MCF 10A (cell line): ENCODE measurements around the gene DLG2. TPM values are rescaled to one million over a fixed set of nuclear protein-coding genes. Genes with fewer than 3 reads are reported as not detected.

ENCODE experiments used
- BruUV-seq: library from RNA; stranded (reverse); fragments of 400-500 nt; replicated peaks from 2 replicates; lab custom pipeline; 2021; lab: Mats Ljungman, UMichigan
- CTCF ChIA-PET: fragments of 300-600 bp; sonication (Branson Sonifier 250); formaldehyde crosslinking; extraction: SDS; loops from one replicate; lab custom pipeline; 2021; ENCODE audit warnings: antibody characterized with exemption, inconsistent platforms; lab: Yijun Ruan, JAX
- POLR2A ChIA-PET: fragments of 300-600, 350-650 bp; sonication (Branson Sonifier 250); formaldehyde crosslinking; extraction: SDS; loops from one replicate; lab custom pipeline; 2020; ENCODE audit warnings: antibody characterized with exemption, inconsistent platforms; lab: Yijun Ruan, JAX
- DNase-seq: peaks from one replicate; pipeline ENCODE4 v3.0.0-alpha.2; 2018; ENCODE audit not compliant: unreplicated experiment
- H3K27ac Mint-ChIP-seq: one replicate; pipeline ENCODE4 v1.8.0; 2022; ENCODE audit warnings: mild to moderate bottlenecking, low read depth, mixed read lengths; ENCODE audit not compliant: unreplicated experiment
- H3K27me3 Mint-ChIP-seq: one replicate; pipeline ENCODE4 v1.8.0; 2022; ENCODE audit warnings: mixed read lengths; ENCODE audit not compliant: insufficient read depth, unreplicated experiment
- H3K36me3 Mint-ChIP-seq: one replicate; pipeline ENCODE4 v1.8.0; 2022; ENCODE audit warnings: mild to moderate bottlenecking, moderate library complexity, mixed read lengths; ENCODE audit not compliant: insufficient read depth, unreplicated experiment
- H3K4me1 Mint-ChIP-seq: one replicate; pipeline ENCODE4 v1.8.0; 2022; ENCODE audit warnings: mixed read lengths; ENCODE audit not compliant: insufficient read depth, unreplicated experiment
- H3K4me3 Mint-ChIP-seq: one replicate; pipeline ENCODE4 v1.8.0; 2022; ENCODE audit warnings: mild to moderate bottlenecking, moderate library complexity, mixed read lengths; ENCODE audit not compliant: unreplicated experiment
- H3K9me3 Mint-ChIP-seq: one replicate; pipeline ENCODE4 v1.8.0; 2022; ENCODE audit warnings: mixed read lengths; ENCODE audit not compliant: unreplicated experiment
- intact Hi-C: fragments of 100-400 bp; cut with micrococcal nuclease; formaldehyde crosslinking; loops from 2 replicates; pipeline ENCODE4 v1.14.1; 2022
- total RNA-seq: library from RNA; stranded (reverse); gene quantifications from 2 replicates; pipeline ENCODE4 v1.2.3, GENCODE V29; 2022
- TF ChIP-seq, protein P1 (sequence below): fragments of 200-600 bp; IDR thresholded peaks from one replicate; pipeline ENCODE4 v1.8.0; 2022; ENCODE audit warnings: antibody characterized with exemption, mild to moderate bottlenecking; ENCODE audit not compliant: unreplicated experiment

DLG2 gene
- total RNA-seq, 1 experiment from 2014 or later = 0.26 TPM

DNA sequence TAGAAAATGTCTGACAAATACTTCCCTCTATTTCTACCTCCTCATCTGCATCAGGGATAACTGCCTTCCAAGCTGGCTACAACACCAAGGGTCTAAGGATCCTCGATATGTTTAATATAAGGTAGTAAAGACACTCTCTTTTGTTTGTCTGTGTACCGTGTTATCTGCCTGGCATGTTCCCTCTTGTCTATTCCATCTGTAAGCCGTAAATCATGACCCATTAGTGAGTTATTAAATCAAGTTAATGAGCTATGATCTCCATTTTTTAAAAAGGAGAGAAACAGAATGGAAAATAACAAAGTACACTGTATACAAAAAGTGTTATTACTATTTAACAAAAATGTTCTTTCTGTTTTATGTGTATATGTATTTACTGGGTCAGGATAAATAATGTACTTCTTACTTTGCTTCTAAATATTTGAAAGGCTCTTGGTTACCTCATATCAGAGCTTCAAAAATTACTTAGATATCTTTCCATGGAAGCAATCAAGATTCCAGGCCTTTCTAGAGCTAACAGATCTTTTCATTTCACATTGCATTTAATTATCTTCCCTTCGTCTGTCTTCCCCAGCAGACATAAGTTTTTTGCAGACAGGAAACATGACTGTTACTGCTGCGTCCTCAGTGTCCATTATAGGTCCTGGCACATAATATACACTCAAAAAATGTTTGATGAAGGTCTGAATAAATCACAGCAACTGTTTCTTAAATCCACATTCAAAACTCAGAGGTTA lies 1998.4 kb downstream of the DLG2 start:
- intact Hi-C loops = no loop called here
- ChIA-PET CTCF (interaction anchor here (0.6 to 0.7 kb wide), 2 partner anchors 13 to 20 kb away, joined by 3 read pairs; no protein-coding TSS in a partner anchor), POLR2A (no interaction called here)
- no peak overlapping the region for H3K4me3 Mint-ChIP-seq
- peaks cover 42% of the 10 kb centered on the region for H3K27me3 Mint-ChIP-seq
- H3K27ac Mint-ChIP-seq = no peak overlapping the region
- no peaks in the 10 kb centered on the region for H3K36me3 Mint-ChIP-seq
- DNase-seq = no peak
- no peaks in the 10 kb centered on the region for H3K9me3 Mint-ChIP-seq
- TF ChIP-seq, protein P1, sequence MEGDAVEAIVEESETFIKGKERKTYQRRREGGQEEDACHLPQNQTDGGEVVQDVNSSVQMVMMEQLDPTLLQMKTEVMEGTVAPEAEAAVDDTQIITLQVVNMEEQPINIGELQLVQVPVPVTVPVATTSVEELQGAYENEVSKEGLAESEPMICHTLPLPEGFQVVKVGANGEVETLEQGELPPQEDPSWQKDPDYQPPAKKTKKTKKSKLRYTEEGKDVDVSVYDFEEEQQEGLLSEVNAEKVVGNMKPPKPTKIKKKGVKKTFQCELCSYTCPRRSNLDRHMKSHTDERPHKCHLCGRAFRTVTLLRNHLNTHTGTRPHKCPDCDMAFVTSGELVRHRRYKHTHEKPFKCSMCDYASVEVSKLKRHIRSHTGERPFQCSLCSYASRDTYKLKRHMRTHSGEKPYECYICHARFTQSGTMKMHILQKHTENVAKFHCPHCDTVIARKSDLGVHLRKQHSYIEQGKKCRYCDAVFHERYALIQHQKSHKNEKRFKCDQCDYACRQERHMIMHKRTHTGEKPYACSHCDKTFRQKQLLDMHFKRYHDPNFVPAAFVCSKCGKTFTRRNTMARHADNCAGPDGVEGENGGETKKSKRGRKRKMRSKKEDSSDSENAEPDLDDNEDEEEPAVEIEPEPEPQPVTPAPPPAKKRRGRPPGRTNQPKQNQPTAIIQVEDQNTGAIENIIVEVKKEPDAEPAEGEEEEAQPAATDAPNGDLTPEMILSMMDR = no peak
- no TSS peak for BruUV-seq
- H3K4me1 Mint-ChIP-seq = no peaks in the 10 kb centered on the region

DNA sequence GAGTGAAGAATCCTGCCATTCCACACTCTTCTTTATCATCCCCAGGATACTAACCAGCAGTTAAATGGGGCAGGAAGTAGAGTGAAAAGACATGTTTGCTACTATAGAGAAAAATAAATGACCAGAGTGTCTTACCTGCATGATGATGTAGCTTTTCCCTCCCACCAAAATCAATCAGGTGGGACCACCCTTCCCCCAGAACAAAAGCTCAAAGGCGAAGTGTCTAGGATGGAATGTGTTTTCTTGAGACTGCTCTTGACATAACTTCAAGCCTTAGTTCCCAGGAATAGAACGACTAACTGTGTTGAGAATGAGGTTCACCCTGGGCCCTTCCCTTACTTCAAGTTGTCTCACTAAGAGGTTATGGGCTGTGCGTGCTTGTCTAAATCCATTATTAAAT lies 2001.8 kb downstream of the DLG2 start:
- no TSS peak for BruUV-seq
- intact Hi-C loops = no loop called here
- Mint-ChIP-seq H3K4me3 (no peak overlapping the region), H3K27ac (no peak overlapping the region), H3K9me3 (no peaks in the 10 kb centered on the region), H3K4me1 (no peaks in the 10 kb centered on the region), H3K27me3 (peaks cover 15% of the 10 kb centered on the region), H3K36me3 (no peaks in the 10 kb centered on the region)
- POLR2A ChIA-PET = no interaction called here
- TF ChIP-seq, protein P1 = no peak
- CTCF ChIA-PET = interaction anchor here (0.7 kb wide), 1 partner anchor 248 kb away, joined by 4 read pairs; no protein-coding TSS in a partner anchor
- DNase-seq = no peak

DNA sequence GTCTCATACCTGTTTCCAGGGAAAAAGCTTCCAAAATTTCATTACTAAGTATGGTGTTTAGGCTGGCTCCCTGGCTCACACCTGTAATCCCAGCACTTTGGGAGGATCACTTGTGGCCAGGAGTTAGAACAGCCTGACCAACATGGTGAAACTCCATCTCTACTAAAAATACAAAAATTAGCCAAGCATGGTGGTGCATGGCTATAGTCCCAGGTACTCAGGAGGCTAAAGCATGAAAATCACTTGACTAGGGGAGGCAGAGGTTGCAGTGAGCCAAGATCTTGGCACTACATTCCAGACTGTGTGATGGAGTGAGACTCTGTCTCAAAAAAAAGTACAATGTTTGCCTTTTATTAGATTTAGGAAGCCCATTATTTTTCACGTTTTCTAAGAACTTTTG lies 2009.5 kb downstream of the DLG2 start:
- POLR2A ChIA-PET = no interaction called here
- DNase-seq = no peak
- no peaks in the 10 kb centered on the region for H3K36me3 Mint-ChIP-seq
- no TSS peak for BruUV-seq
- intact Hi-C loops = no loop called here
- H3K27me3 Mint-ChIP-seq = peaks cover 21% of the 10 kb centered on the region
- H3K27ac Mint-ChIP-seq = no peak overlapping the region
- no peaks in the 10 kb centered on the region for H3K9me3 Mint-ChIP-seq
- no peak overlapping the region for H3K4me3 Mint-ChIP-seq
- CTCF ChIA-PET = no interaction called here
- H3K4me1 Mint-ChIP-seq = no peaks in the 10 kb centered on the region
- TF ChIP-seq, protein P1 = no peak

DNA sequence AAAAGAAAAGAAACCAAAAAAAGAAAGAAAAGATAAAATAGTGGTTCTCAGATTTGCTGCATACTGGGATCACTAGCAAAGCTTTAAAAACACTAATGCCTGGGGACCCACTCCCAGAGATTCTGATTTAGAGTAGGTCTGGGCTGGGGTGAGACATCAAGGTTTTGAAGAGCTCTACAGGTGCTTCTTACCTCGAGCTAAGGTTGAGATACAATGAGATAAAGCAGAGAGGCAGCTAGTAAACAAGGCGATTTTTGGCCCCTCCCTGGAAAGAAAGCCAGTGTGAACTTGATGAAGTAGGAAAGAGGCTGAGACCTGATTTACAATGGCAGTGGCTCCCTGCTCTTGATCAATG lies 2013.4 kb downstream of the DLG2 start:
- CTCF ChIA-PET = no interaction called here
- DNase-seq = no peak
- TF ChIP-seq, protein P1 = no peak
- intact Hi-C loops = no loop called here
- Mint-ChIP-seq H3K27ac (no peak overlapping the region), H3K27me3 (peaks cover 49% of the 10 kb centered on the region), H3K36me3 (no peaks in the 10 kb centered on the region), H3K9me3 (no peaks in the 10 kb centered on the region), H3K4me3 (no peak overlapping the region), H3K4me1 (no peaks in the 10 kb centered on the region)
- POLR2A ChIA-PET = no interaction called here
- BruUV-seq = no TSS peak
